GM21528 (cell line): ENCODE data around the gene ARNT2.

Experiments
- ATAC-seq: cut with Tn5 transposase; IDR thresholded peaks from one replicate; pipeline ENCODE4 v1.9.1; 2021; ENCODE audit warnings: mild to moderate bottlenecking, moderate library complexity; ENCODE audit not compliant: unreplicated experiment, low FRiP score

The ARNT2 gene

GRCh38 chr15:80549191-80549590 is 145.0 kb downstream of the ARNT2 start:
- ATAC-seq = no peak

GRCh38 chr15:80549654-80550053 is 145.5 kb downstream of the ARNT2 start:
- ATAC-seq = no peak

GRCh38 chr15:80550219-80550907 is 146.2 kb downstream of the ARNT2 start:
- no peak for ATAC-seq

GRCh38 chr15:80550908-80551260 is 146.7 kb downstream of the ARNT2 start:
- ATAC-seq = no peak

GRCh38 chr15:80551348-80551747 is 147.2 kb downstream of the ARNT2 start:
- ATAC-seq = no peak

- ATAC-seq = no peak
Measured at GRCh38 chr15:80554560-80554959, 150.4 kb downstream of the ARNT2 start.

- no peak for ATAC-seq
Measured at GRCh38 chr15:80556694-80557367, 152.6 kb downstream of the ARNT2 start.

- ATAC-seq = no peak
Measured at GRCh38 chr15:80557441-80558234, 153.5 kb downstream of the ARNT2 start.

- no peak for ATAC-seq
Measured at GRCh38 chr15:80558631-80559319, 154.6 kb downstream of the ARNT2 start.

GRCh38 chr15:80559320-80559693 is 155.1 kb downstream of the ARNT2 start:
- ATAC-seq = no peak

GRCh38 chr15:80559761-80560160 is 155.6 kb downstream of the ARNT2 start:
- no peak for ATAC-seq

- ATAC-seq = no peak
Measured at GRCh38 chr15:80560601-80561400, 156.6 kb downstream of the ARNT2 start.

- no peak for ATAC-seq
Measured at GRCh38 chr15:80561500-80561899, 157.3 kb downstream of the ARNT2 start.

- no peak for ATAC-seq
Measured at GRCh38 chr15:80562033-80562432, 157.9 kb downstream of the ARNT2 start.

- ATAC-seq = no peak
Measured at GRCh38 chr15:80562846-80563245, 158.7 kb downstream of the ARNT2 start.

GRCh38 chr15:80563372-80563997 is 159.3 kb downstream of the ARNT2 start:
- no peak for ATAC-seq

- no peak for ATAC-seq
Measured at GRCh38 chr15:80564056-80564455, 159.9 kb downstream of the ARNT2 start.

- no peak for ATAC-seq
Measured at GRCh38 chr15:80565398-80565797, 161.2 kb downstream of the ARNT2 start.

GRCh38 chr15:80565988-80566387 is 161.8 kb downstream of the ARNT2 start:
- no peak for ATAC-seq

GRCh38 chr15:80567721-80568157 is 163.6 kb downstream of the ARNT2 start:
- no peak for ATAC-seq
